ENCODE data around the gene FAM50A.

GRCh38 chrX:154404625-154405192, 39.2 kb upstream of the FAM50A start:
- TF ChIP-seq POLR2A (IDR thresholded peaks at IDR 0.05) = no peak
- no peak for TF ChIP-seq CTCF (IDR thresholded peaks at IDR 0.05)
